ENCODE results near the gene ABHD11.
"Not testable (repeated sequence)": the region's sequence is repeated elsewhere in the genome, so short reads cannot be mapped to it uniquely, and the experiment has no call there.

Gene ABHD11

GRCh38 chr7:73738612-73739386 lies at the start of gene ABHD11:
Gene ABHD11 (minus strand): TSS chr7:73738802. CDS start chr7:73738770, 32 bp downstream.
- peak; percentile 90 for DNase-seq

- not testable (repeated sequence) for DNase-seq
Measured at GRCh38 chr7:73787786-73788048, 49.1 kb upstream of the ABHD11 start.

- DNase-seq, result no peak
Measured at GRCh38 chr7:73786588-73786987, 48.0 kb upstream of the ABHD11 start.

- DNase-seq, result no peak
Measured at GRCh38 chr7:73779517-73779916, 40.9 kb upstream of the ABHD11 start.

- no peak for DNase-seq
Measured at GRCh38 chr7:73778801-73779389, 40.3 kb upstream of the ABHD11 start.

- no peak for DNase-seq
Measured at GRCh38 chr7:73774923-73775322, 36.3 kb upstream of the ABHD11 start.

- DNase-seq, result peak; percentile 19
Measured at GRCh38 chr7:73773700-73774517, 35.3 kb upstream of the ABHD11 start.

- DNase-seq, result no peak
Measured at GRCh38 chr7:73770860-73771670, 32.5 kb upstream of the ABHD11 start.

GRCh38 chr7:73770002-73770859 lies 31.6 kb upstream of the ABHD11 start, which contains the start of gene CLDN3:
Gene CLDN3 (minus strand): TSS chr7:73770270. CDS start chr7:73770049, 221 bp downstream.
- DNase-seq, result no peak

GRCh38 chr7:73769481-73770001 lies 30.9 kb upstream of the ABHD11 start:
- DNase-seq, result no peak

- DNase-seq, result no peak
Measured at GRCh38 chr7:73768641-73769480, 30.3 kb upstream of the ABHD11 start.

- DNase-seq, result no peak
Measured at GRCh38 chr7:73766556-73767229, 28.1 kb upstream of the ABHD11 start.

GRCh38 chr7:73762659-73762999 lies 24.0 kb upstream of the ABHD11 start:
- no peak for DNase-seq

GRCh38 chr7:73761854-73762658 lies 23.5 kb upstream of the ABHD11 start:
- no peak for DNase-seq

GRCh38 chr7:73758581-73759138 lies 20.1 kb upstream of the ABHD11 start:
- DNase-seq, result no peak

- peak; percentile 93 for DNase-seq
Measured at GRCh38 chr7:73749931-73750776, 11.6 kb upstream of the ABHD11 start.

- DNase-seq, result no peak
Measured at GRCh38 chr7:73746378-73746777, 7.8 kb upstream of the ABHD11 start.
